GM12865 (cell line): ENCODE results near the gene HSD17B12.

Source experiments
- DNase-seq: peaks from one replicate; pipeline ENCODE4 v3.0.0; 2010; ENCODE audit warnings: low read depth
- H3K4me3 ChIP-seq: 2 replicates; pipeline ENCODE4 v1.5.1; 2011; ENCODE audit warnings: mild to moderate bottlenecking, low read depth, low read length, control low read depth
- CTCF ChIP-seq: IDR thresholded peaks from 2 replicates; pipeline ENCODE4 v1.5.1; 2011; ENCODE audit warnings: low read length, control low read depth, low read depth, inconsistent platforms; ENCODE audit not compliant: insufficient read depth; ENCODE audit errors: missing control alignments

Gene HSD17B12

DNA sequence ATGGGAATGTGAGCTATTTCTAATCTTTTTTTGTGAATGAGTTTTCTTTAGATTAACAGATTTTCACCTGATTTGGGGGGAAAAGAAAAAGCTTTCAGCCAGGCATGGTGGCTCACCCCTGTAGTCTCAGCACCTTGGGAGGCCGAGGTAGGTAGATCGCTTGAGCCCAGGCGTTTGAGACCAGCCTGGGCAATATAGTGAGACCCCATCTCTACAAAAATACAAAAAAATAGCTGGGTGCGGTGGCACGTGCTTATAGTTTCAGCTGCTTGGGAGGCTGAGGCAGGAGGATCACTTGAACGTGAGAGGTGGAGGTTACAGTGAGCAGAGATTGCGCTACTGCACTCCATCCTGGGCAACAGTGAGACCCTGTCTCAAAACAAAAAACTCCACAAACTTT is 92.2 kb downstream of the HSD17B12 start:
- no peak for TF ChIP-seq CTCF
- no peak overlapping the region for H3K4me3 ChIP-seq
- DNase-seq, result no peak

- DNase-seq, result no peak
- TF ChIP-seq CTCF, result no peak
- H3K4me3 ChIP-seq, result no peak overlapping the region
Measured at GRCh38 chr11:43774786-43775185, 94.2 kb downstream of the HSD17B12 start.

DNA sequence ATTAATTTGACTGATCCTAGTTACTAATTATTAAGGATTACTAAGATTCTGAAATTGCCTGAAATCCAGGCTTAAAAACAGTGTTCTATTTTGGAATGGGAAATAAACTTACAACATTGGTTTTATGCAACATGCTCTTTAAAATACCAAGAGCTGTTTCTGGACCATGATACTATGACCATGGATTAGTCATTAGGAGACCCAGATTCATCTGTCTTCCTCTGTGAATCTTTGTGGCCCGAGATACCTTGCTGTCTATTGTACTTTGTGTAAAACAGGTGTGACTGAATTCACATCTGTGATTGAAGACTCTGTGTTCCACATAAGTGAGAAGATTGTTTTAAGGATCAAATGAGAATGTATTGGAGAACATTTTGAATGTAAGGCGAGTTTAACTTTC is 98.8 kb downstream of the HSD17B12 start:
- DNase-seq, result no peak
- no peak overlapping the region for H3K4me3 ChIP-seq
- TF ChIP-seq CTCF, result no peak

GRCh38 chr11:43784301-43784700 is 103.8 kb downstream of the HSD17B12 start:
- no peak for TF ChIP-seq CTCF
- no peak for DNase-seq
- no peak overlapping the region for H3K4me3 ChIP-seq

- H3K4me3 ChIP-seq, result no peak overlapping the region
- TF ChIP-seq CTCF, result no peak
- no peak for DNase-seq
Measured at GRCh38 chr11:43784866-43785265, 104.3 kb downstream of the HSD17B12 start.

DNA sequence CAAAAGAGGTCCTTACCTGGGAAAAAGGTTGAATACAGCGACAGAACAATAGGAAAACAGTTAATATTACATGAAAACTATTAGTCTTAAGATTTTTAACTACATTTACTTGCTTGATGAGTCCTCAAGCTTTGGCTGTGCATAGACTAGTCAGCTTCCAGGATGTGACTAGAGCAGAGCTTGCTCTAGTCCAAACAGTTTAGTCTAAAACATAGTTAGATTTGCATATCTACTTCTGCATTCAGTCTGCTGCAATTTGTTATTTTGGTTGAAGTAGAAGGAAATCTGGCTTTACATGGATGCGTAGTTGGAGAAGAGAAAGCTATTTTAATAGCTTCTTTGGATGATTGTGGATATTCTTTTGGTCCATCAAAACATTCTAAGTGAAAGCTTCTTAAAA is 104.8 kb downstream of the HSD17B12 start:
- no peak for TF ChIP-seq CTCF

GRCh38 chr11:43786016-43786415 is 105.5 kb downstream of the HSD17B12 start:
- no peak overlapping the region for H3K4me3 ChIP-seq
- TF ChIP-seq CTCF, result no peak
- DNase-seq, result no peak

More for the DNA sequence above, 104.8 kb downstream of the HSD17B12 start:
- H3K4me3 ChIP-seq, result no peak overlapping the region
- DNase-seq, result no peak
